ENCODE measurements around the gene LIX1L. TPM values are rescaled to one million over a fixed set of nuclear protein-coding genes. Genes with fewer than 3 reads are reported as not detected.

Gene LIX1L
- total RNA-seq (2014; rRNA removed; shearing (Covaris generic)): 29.7 and 31.3 TPM in 2 replicates

- DNase-seq (ENCODE audit: low read depth): peak; percentile 96
Observed at GRCh38 chr1:145957443-145958319, at the start of gene LIX1L. TSS of gene LIX1L (minus strand) at chr1:145958017. CDS start at chr1:145957927, 90 bp downstream.

GRCh38 chr1:146001709-146002108, 43.9 kb upstream of the LIX1L start:
- DNase-seq (ENCODE audit: low read depth): no peak

GRCh38 chr1:145999321-146000024, 41.7 kb upstream of the LIX1L start:
- DNase-seq (ENCODE audit: low read depth): no peak

GRCh38 chr1:145997718-145998023, 39.9 kb upstream of the LIX1L start:
- no peak for DNase-seq (ENCODE audit: low read depth)

- no peak for DNase-seq (ENCODE audit: low read depth)
Observed at GRCh38 chr1:145997016-145997717, 39.4 kb upstream of the LIX1L start.

- peak; percentile 95 for DNase-seq (ENCODE audit: low read depth)
Observed at GRCh38 chr1:145996433-145997015, 38.7 kb upstream of the LIX1L start, which contains the start of gene TXNIP. TSS of gene TXNIP (minus strand) at chr1:145996579. CDS start at chr1:145996266, 313 bp downstream.

- DNase-seq (ENCODE audit: low read depth): no peak
Observed at GRCh38 chr1:145995964-145996432, 38.2 kb upstream of the LIX1L start.

GRCh38 chr1:145995148-145995881, 37.5 kb upstream of the LIX1L start:
- no peak for DNase-seq (ENCODE audit: low read depth)

- no peak for DNase-seq (ENCODE audit: low read depth)
Observed at GRCh38 chr1:145994391-145995120, 36.7 kb upstream of the LIX1L start.

- no peak for DNase-seq (ENCODE audit: low read depth)
Observed at GRCh38 chr1:145993618-145994390, 36.0 kb upstream of the LIX1L start.

GRCh38 chr1:145992958-145993617, 35.3 kb upstream of the LIX1L start:
- DNase-seq (ENCODE audit: low read depth): no peak

- no peak for DNase-seq (ENCODE audit: low read depth)
Observed at GRCh38 chr1:145992502-145992936, 34.7 kb upstream of the LIX1L start.

- no peak for DNase-seq (ENCODE audit: low read depth)
Observed at GRCh38 chr1:145991735-145992412, 34.1 kb upstream of the LIX1L start.

GRCh38 chr1:145990249-145990855, 32.5 kb upstream of the LIX1L start:
- no peak for DNase-seq (ENCODE audit: low read depth)

GRCh38 chr1:145988773-145989172, 31.0 kb upstream of the LIX1L start:
- DNase-seq (ENCODE audit: low read depth): no peak

- DNase-seq (ENCODE audit: low read depth): no peak
Observed at GRCh38 chr1:145987926-145988325, 30.1 kb upstream of the LIX1L start.

- DNase-seq (ENCODE audit: low read depth): no peak
Observed at GRCh38 chr1:145986551-145986950, 28.7 kb upstream of the LIX1L start.

All from RPMI7951 (cell line).